Naive thymus-derived CD4-positive, alpha-beta T cell (primary cell): ENCODE results near the gene KLK14. TPM values are rescaled to one million over a fixed set of nuclear protein-coding genes. Genes with fewer than 3 reads are reported as not detected.
A peak's percentile ranks its signal among the peaks of the same experiment; 100 is the strongest.

Source experiments
- ATAC-seq: fragments of 150-1000 bp; cut with Tn5 transposase; 2 replicates; pipeline ENCODE4 v1.10.0; 2021; ENCODE audit warnings: mild to moderate bottlenecking, moderate library complexity
- CTCF ChIA-PET: fragments of 350-600 bp; sonication (Branson Sonifier 250); formaldehyde crosslinking; loops from one replicate; lab custom pipeline; 2021; ENCODE audit warnings: antibody characterized with exemption; lab: Charles Lee
- POLR2A ChIA-PET: fragments of 350-600 bp; sonication (Branson Sonifier 250); formaldehyde crosslinking; loops from one replicate; lab custom pipeline; 2021; ENCODE audit warnings: antibody characterized with exemption, inconsistent platforms; lab: Charles Lee
- DNase-seq, 9 donors: peaks; one replicate each; pipeline versions ENCODE4 v3.0.0 to v3.0.0-alpha.2; 2020 to 2022; ENCODE audit warnings: mixed read lengths in 1 of 9
- H3K27ac ChIP-seq: one replicate; pipeline ENCODE4 v1.7.0; 2013; ENCODE audit warnings: mild to moderate bottlenecking, low read depth, low read length, moderate library complexity
- H3K27me3 ChIP-seq, 2 donors: one replicate each; pipeline ENCODE4 v1.7.0; 2013; ENCODE audit warnings: low read length in 2 of 2, mild to moderate bottlenecking in 2 of 2, moderate library complexity in 2 of 2; ENCODE audit not compliant: control insufficient read depth in 2 of 2, insufficient read depth in 2 of 2
- H3K36me3 ChIP-seq, 3 experiments: 1 replicate in 2 of 3; 2 replicates in 1 of 3; pipeline ENCODE4 v1.7.0; 2013; ENCODE audit warnings: low read length in 3 of 3, mild to moderate bottlenecking in 3 of 3, moderate library complexity in 1 of 3; ENCODE audit not compliant: insufficient read depth in 3 of 3, control insufficient read depth in 2 of 3
- H3K4me1 ChIP-seq, 2 donors: one replicate each; pipeline ENCODE4 v1.7.0; 2013; ENCODE audit warnings: low read length in 2 of 2, mild to moderate bottlenecking in 2 of 2, moderate library complexity in 1 of 2; ENCODE audit not compliant: control insufficient read depth in 2 of 2, insufficient read depth in 2 of 2
- H3K4me3 ChIP-seq: 2 replicates; pipeline ENCODE4 v1.7.0; 2013; ENCODE audit warnings: mild to moderate bottlenecking, low read length
- H3K9me3 ChIP-seq, 3 experiments: 1 replicate in 2 of 3; 2 replicates in 1 of 3; pipeline ENCODE4 v1.7.0; 2013; ENCODE audit warnings: low read length in 3 of 3; ENCODE audit not compliant: control insufficient read depth in 2 of 3
- H3K27ac Mint-ChIP-seq, 9 donors: one replicate each; pipeline ENCODE4 v1.8.0; 2020 to 2022; ENCODE audit warnings: mixed read lengths in 9 of 9, mild to moderate bottlenecking in 8 of 9, moderate library complexity in 5 of 9, inconsistent platforms in 2 of 9
- H3K27me3 Mint-ChIP-seq, 5 donors: one replicate each; pipeline ENCODE4 v1.8.0; 2021 to 2022; ENCODE audit warnings: mixed read lengths in 5 of 5, mild to moderate bottlenecking in 1 of 5
- H3K36me3 Mint-ChIP-seq, 5 donors: one replicate each; pipeline ENCODE4 v1.8.0; 2020 to 2022; ENCODE audit warnings: mixed read lengths in 5 of 5, mild to moderate bottlenecking in 3 of 5, inconsistent platforms in 1 of 5
- H3K4me1 Mint-ChIP-seq, 7 donors: one replicate each; pipeline ENCODE4 v1.8.0; 2020 to 2022; ENCODE audit warnings: mixed read lengths in 7 of 7, mild to moderate bottlenecking in 3 of 7, inconsistent platforms in 1 of 7
- H3K4me3 Mint-ChIP-seq, 10 donors: one replicate each; pipeline ENCODE4 v1.8.0; 2020 to 2022; ENCODE audit warnings: mild to moderate bottlenecking in 10 of 10, mixed read lengths in 10 of 10, moderate library complexity in 6 of 10, inconsistent platforms in 2 of 10
- H3K9me3 Mint-ChIP-seq, 11 donors: one replicate each; pipeline ENCODE4 v1.8.0; 2020 to 2022; ENCODE audit warnings: mixed read lengths in 11 of 11, mild to moderate bottlenecking in 4 of 11, inconsistent platforms in 1 of 11, moderate library complexity in 1 of 11
- intact Hi-C, 2 donors: fragments of 100-400 bp; cut with micrococcal nuclease; formaldehyde crosslinking; loops; one replicate each; pipeline ENCODE4 v1.15.1; 2023
- polyA plus RNA-seq, 2 donors: library from polyadenylated mRNA; unstranded; fragments of 300-500 nt; fragmentation: Illumina TruSeq; gene quantifications; one replicate each; pipeline ENCODE4 v1.2.3, GENCODE V29; 2021
- total RNA-seq, 6 experiments: library from RNA in 5 of 6; stranded (reverse) in 5 of 6; gene quantifications; 1 replicate in 5 of 6; 2 replicates in 1 of 6; pipeline ENCODE4 v1.2.3 and lab custom pipeline; 2021 to 2026

Gene KLK14
- total and polyA plus RNA-seq, 7 experiments from 2014 or later = 0.34 to 0.92 (median 0.66) TPM; not detected in 2

DNA sequence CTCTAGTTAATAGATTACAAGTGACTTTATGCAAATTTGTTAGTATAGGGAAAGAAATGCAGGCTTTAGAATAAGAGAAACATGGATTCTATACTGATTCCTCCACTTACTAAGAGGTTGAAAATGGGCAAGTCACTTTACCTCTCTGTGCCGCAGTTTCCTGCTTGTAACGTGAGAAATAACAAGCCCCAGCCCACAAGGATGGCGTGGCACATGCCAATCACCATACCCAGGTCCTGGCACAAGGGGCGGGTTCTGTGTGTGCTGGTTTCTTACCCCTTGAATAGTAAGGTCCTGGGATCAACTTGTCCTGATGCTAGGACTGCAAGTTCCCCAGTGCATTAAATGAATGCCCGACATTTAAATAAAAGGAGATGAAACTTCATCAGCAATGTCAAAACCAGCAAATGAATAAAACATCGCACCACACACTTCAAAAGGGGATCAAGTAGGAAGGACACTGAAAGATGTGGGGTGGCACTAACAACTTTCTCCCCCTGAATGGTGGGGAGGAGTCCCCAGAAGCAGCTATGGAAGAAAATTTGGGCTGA lies 34.1 kb upstream of the KLK14 start:
- peaks cover 0 to 7% (median 0%) of the 10 kb centered on the region in 5 donors for H3K27me3 Mint-ChIP-seq
- H3K4me1 ChIP-seq = peaks cover 42 to 57% of the 10 kb centered on the region in 2 donors
- H3K4me3 ChIP-seq = no peak overlapping the region
- peaks cover 0 to 5% (median 0%) of the 10 kb centered on the region in 11 donors for H3K9me3 Mint-ChIP-seq
- no peaks in the 10 kb centered on the region for H3K36me3 Mint-ChIP-seq
- ChIA-PET CTCF (no interaction called here), POLR2A (no interaction called here)
- H3K27ac ChIP-seq = no peak overlapping the region
- H3K4me3 Mint-ChIP-seq = peak overlapping the region in 3 of 10 donors; percentile 25 to 50 (median 48)
- intact Hi-C loops = no loop called here
- no peaks in the 10 kb centered on the region for H3K27me3 ChIP-seq
- H3K4me1 Mint-ChIP-seq = peaks cover 22 to 38% (median 27%) of the 10 kb centered on the region in 7 donors
- DNase-seq = no peak
- H3K27ac Mint-ChIP-seq = peak overlapping the region in 6 of 9 donors; percentile 3 to 59 (median 44)
- no peaks in the 10 kb centered on the region for H3K36me3 ChIP-seq
- H3K9me3 ChIP-seq = no peaks in the 10 kb centered on the region
- peak; percentile 44 for ATAC-seq

DNA sequence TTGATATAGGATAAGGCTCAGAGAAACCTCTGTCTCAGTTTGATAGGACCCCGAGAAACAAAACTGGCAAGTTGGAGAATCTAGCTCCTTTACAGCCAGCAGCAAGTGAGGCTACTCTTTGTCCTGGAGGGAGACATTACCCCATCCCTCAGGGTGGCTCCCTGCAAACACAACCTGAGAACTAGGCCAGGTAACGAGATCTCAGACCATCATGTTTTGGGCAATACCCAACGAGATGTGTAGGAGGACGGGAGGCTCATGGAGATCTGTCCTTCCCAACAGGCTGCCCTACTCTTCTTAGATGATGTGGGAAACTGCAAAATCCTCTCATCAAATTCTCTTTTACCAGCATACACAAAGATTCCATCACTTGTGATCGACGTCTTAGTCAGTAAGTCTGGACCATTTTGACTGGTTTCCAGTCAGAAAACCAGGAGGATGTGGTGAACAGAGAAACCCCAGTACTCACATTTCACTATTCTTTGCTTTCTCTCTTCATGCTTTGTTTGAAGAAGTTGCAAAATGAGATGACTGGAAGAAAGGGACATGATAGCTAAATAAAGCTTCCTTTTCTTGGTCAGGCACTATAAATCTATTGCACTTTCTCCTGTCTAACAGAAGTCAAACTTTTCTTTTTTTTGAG lies 31.5 kb upstream of the KLK14 start:
- Mint-ChIP-seq H3K27me3 (peaks cover 0 to 6% (median 0%) of the 10 kb centered on the region in 5 donors), H3K27ac (peak overlapping the region in 8 of 9 donors; percentile 48 to 82 (median 61)), H3K4me3 (peak overlapping the region in 7 of 10 donors; percentile 5 to 57 (median 41)), H3K9me3 (no peaks in the 10 kb centered on the region), H3K4me1 (peaks cover 5 to 26% (median 11%) of the 10 kb centered on the region in 7 donors), H3K36me3 (no peaks in the 10 kb centered on the region)
- intact Hi-C loops = no loop called here
- DNase-seq = peak in 5 of 9 donors; percentile 26 to 66 (median 51)
- no peaks in the 10 kb centered on the region for H3K27me3 ChIP-seq
- ChIA-PET CTCF (interaction anchor here (1.0 to 1.2 kb wide), 2 partner anchors 18 to 20 kb away, joined by 3 to 4 read pairs; no protein-coding TSS in a partner anchor), POLR2A (interaction anchor here (0.6 to 2.2 kb wide), 8 partner anchors 8 to 1670 kb away, joined by 3 to 9 read pairs (median 4); no protein-coding TSS in a partner anchor)
- peaks cover 39 to 40% of the 10 kb centered on the region in 2 donors for H3K4me1 ChIP-seq
- ATAC-seq = peak; percentile 63
- no peaks in the 10 kb centered on the region for H3K9me3 ChIP-seq
- H3K36me3 ChIP-seq = no peaks in the 10 kb centered on the region
- H3K27ac ChIP-seq = peak overlapping the region; percentile 33
- no peak overlapping the region for H3K4me3 ChIP-seq

GRCh38 chr19:51111606-51112005 lies 28.9 kb upstream of the KLK14 start:
- H3K27me3 ChIP-seq = no peaks in the 10 kb centered on the region
- no peak overlapping the region for H3K27ac ChIP-seq
- DNase-seq (no peak), ATAC-seq (no peak)
- H3K9me3 ChIP-seq = no peaks in the 10 kb centered on the region
- H3K36me3 ChIP-seq = peaks cover 0 to 4% (median 0%) of the 10 kb centered on the region in 3 experiments
- peaks cover 41 to 45% of the 10 kb centered on the region in 2 donors for H3K4me1 ChIP-seq
- CTCF ChIA-PET = interaction anchor here (1.0 to 1.6 kb wide), 3 partner anchors 15 to 47 kb away, joined by 3 to 4 read pairs (median 3); no protein-coding TSS in a partner anchor
- H3K27me3 Mint-ChIP-seq = no peaks in the 10 kb centered on the region
- H3K4me3 Mint-ChIP-seq = no peak overlapping the region
- H3K36me3 Mint-ChIP-seq = peaks cover 0 to 5% (median 0%) of the 10 kb centered on the region in 5 donors
- peaks cover 19 to 30% (median 26%) of the 10 kb centered on the region in 7 donors for H3K4me1 Mint-ChIP-seq
- intact Hi-C loops = no loop called here
- no peak overlapping the region for H3K4me3 ChIP-seq
- H3K9me3 Mint-ChIP-seq = peaks cover 0 to 4% (median 0%) of the 10 kb centered on the region in 11 donors
- POLR2A ChIA-PET = interaction anchor here (0.7 to 2.9 kb wide), 2 partner anchors 9 to 16 kb away, joined by 3 to 9 read pairs; no protein-coding TSS in a partner anchor
- no peak overlapping the region for H3K27ac Mint-ChIP-seq

- Histone ChIP-seq H3K4me3 (no peak overlapping the region), H3K4me1 (peaks cover 31 to 35% of the 10 kb centered on the region in 2 donors), H3K9me3 (no peaks in the 10 kb centered on the region), H3K27ac (no peak overlapping the region), H3K27me3 (no peaks in the 10 kb centered on the region), H3K36me3 (peaks cover 0 to 4% (median 0%) of the 10 kb centered on the region in 3 experiments)
- ChIA-PET CTCF (no interaction called here), POLR2A (interaction anchor here (1.7 to 2.9 kb wide), 3 partner anchors 10 to 17 kb away, joined by 4 to 9 read pairs (median 6); no protein-coding TSS in a partner anchor)
- DNase-seq = no peak
- peaks cover 0 to 4% (median 0%) of the 10 kb centered on the region in 11 donors for H3K9me3 Mint-ChIP-seq
- H3K27ac Mint-ChIP-seq = peak overlapping the region in 1 of 9 donors; percentile 21
- peaks cover 0 to 8% (median 0%) of the 10 kb centered on the region in 5 donors for H3K36me3 Mint-ChIP-seq
- ATAC-seq = no peak
- H3K27me3 Mint-ChIP-seq = no peaks in the 10 kb centered on the region
- H3K4me1 Mint-ChIP-seq = peaks cover 25 to 37% (median 29%) of the 10 kb centered on the region in 7 donors
- intact Hi-C loops = no loop called here
- no peak overlapping the region for H3K4me3 Mint-ChIP-seq
Observed at GRCh38 chr19:51110666-51110971, 27.9 kb upstream of the KLK14 start.

- peaks cover 0 to 4% (median 0%) of the 10 kb centered on the region in 11 donors for H3K9me3 Mint-ChIP-seq
- peaks cover 14 to 17% of the 10 kb centered on the region in 2 donors for H3K4me1 ChIP-seq
- intact Hi-C loops = loop anchor here (1.0 to 10.0 kb wide), 18 partner anchors 11 to 1341 kb away; partner anchors contain the start of genes VRK3 (in 2 of the 2), AKT1S1 (in 1 of the 2), AP2A1 (in 1 of the 2) and KCNC3 (in 1 of the 2)
- H3K27me3 ChIP-seq = no peaks in the 10 kb centered on the region
- H3K27ac Mint-ChIP-seq = peak overlapping the region; percentile 92 to 99 (median 97)
- H3K36me3 ChIP-seq = peaks cover 0 to 14% (median 6%) of the 10 kb centered on the region in 3 experiments
- peaks cover 27 to 48% (median 37%) of the 10 kb centered on the region in 7 donors for H3K4me1 Mint-ChIP-seq
- no peak for DNase-seq
- peak overlapping the region; percentile 90 to 100 (median 98) for H3K4me3 Mint-ChIP-seq
- peak overlapping the region; percentile 92 for H3K4me3 ChIP-seq
- ChIA-PET POLR2A (no interaction called here), CTCF (interaction anchor here (0.8 kb wide), 2 partner anchors 10 to 48 kb away, joined by 3 to 4 read pairs; no protein-coding TSS in a partner anchor)
- H3K27ac ChIP-seq = peak overlapping the region; percentile 77
- no peaks in the 10 kb centered on the region for H3K27me3 Mint-ChIP-seq
- no peaks in the 10 kb centered on the region for H3K9me3 ChIP-seq
- ATAC-seq = peak; percentile 60
- peaks cover 0 to 13% (median 7%) of the 10 kb centered on the region in 5 donors for H3K36me3 Mint-ChIP-seq
Observed at GRCh38 chr19:51108805-51109146, 26.1 kb upstream of the KLK14 start.

DNA sequence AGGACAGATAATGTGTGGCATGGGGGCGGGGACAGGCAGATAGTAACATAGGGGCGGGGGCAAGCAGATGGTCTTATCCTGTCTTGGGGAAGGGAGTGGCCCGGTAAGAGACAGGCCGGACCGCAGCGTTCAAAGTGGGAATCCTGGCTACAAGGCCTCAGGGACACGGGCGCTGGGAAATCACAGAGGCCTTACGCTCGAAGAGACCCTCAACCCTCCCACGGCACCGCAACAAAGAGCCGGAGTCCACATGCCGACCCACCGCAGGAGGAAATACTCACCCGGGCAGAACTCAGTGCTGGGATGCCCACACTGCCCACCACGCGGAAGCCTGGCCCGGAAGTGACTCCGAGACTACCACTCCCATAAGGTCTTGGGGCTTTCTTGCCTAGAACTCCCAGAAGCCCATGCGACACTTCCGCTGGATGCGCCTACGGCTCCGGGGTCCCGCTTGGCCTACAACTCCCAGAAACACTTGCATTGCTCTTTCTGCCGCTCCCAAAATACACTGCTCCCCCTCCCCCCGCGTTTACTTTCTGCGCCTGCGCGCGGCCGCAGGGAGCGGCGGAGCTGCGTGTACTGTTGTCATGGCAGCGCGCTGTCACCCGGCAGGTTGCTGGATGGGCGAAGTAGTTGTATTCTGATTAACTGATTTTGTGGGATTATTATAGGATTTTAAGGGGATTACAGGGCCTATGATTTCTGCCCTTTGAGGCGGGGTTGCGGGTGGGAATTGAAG lies 25.5 kb upstream of the KLK14 start, which contains the start of gene CTU1:
CTU1 (minus strand) TSS at position 344 of the 739 bp plus-strand sequence. CDS start 3,840 bp downstream, outside the sequence.
- peak; percentile 99 for ATAC-seq
- Mint-ChIP-seq H3K27ac (peak within 1 kb of the TSS; percentile 92 to 99 (median 97)), H3K4me1 (peaks cover 28 to 48% (median 42%) of the 10 kb centered on the region in 7 donors), H3K4me3 (peak within 1 kb of the TSS; percentile 90 to 100 (median 98)), H3K9me3 (peaks cover 0 to 4% (median 0%) of the 10 kb centered on the region in 11 donors), H3K27me3 (no peaks in the 10 kb centered on the region), H3K36me3 (peaks cover 0 to 18% (median 7%) of the 10 kb centered on the region in 5 donors)
- H3K4me1 ChIP-seq = peaks cover 13% of the 10 kb centered on the region in 2 donors
- DNase-seq = peak; percentile 93 to 99 (median 98)
- intact Hi-C loops = loop anchor here (1.0 to 10.0 kb wide), 18 partner anchors 11 to 1341 kb away; partner anchors contain the start of genes VRK3 (in 2 of the 2), AKT1S1 (in 1 of the 2), AP2A1 (in 1 of the 2) and KCNC3 (in 1 of the 2)
- CTCF ChIA-PET = interaction anchor here (0.8 kb wide), 2 partner anchors 10 to 49 kb away, joined by 3 to 4 read pairs; no protein-coding TSS in a partner anchor
- H3K27ac ChIP-seq = peak within 1 kb of the TSS; percentile 77
- POLR2A ChIA-PET = no interaction called here
- no peaks in the 10 kb centered on the region for H3K27me3 ChIP-seq
- peak within 1 kb of the TSS; percentile 92 for H3K4me3 ChIP-seq
- H3K36me3 ChIP-seq = peaks cover 0 to 19% (median 6%) of the 10 kb centered on the region in 3 experiments
- H3K9me3 ChIP-seq = no peaks in the 10 kb centered on the region
